Measurements from ENCODE around the gene ZSCAN10.
A peak's percentile ranks its signal among the peaks of the same experiment; 100 is the strongest.

ZSCAN10 gene

GRCh38 chr16:3134338-3135125 lies 35.4 kb upstream of the ZSCAN10 start, which contains the start of gene ZNF213:
Gene ZNF213, plus strand, starts transcription at chr16:3135029. Its CDS starts 2,252 bp downstream, at chr16:3137281.
- DNase-seq (ENCODE audit: low read depth in 2 of 2): peak; percentile 90

- DNase-seq (ENCODE audit: low read depth in 2 of 2): no peak
Observed at GRCh38 chr16:3133844-3134243, 34.8 kb upstream of the ZSCAN10 start.

GRCh38 chr16:3131755-3132377 lies 32.8 kb upstream of the ZSCAN10 start:
- no peak for DNase-seq (ENCODE audit: low read depth in 2 of 2)

- peak; percentile 60 to 63 for DNase-seq (ENCODE audit: low read depth in 2 of 2)
Observed at GRCh38 chr16:3129137-3130131, 30.3 kb upstream of the ZSCAN10 start.

GRCh38 chr16:3127745-3128144 lies 28.7 kb upstream of the ZSCAN10 start:
- no peak for DNase-seq (ENCODE audit: low read depth in 2 of 2)

- peak; percentile 93 for DNase-seq (ENCODE audit: low read depth in 2 of 2)
Observed at GRCh38 chr16:3123986-3124886, 25.1 kb upstream of the ZSCAN10 start.

- no peak for DNase-seq (ENCODE audit: low read depth in 2 of 2)
Observed at GRCh38 chr16:3122926-3123570, 24.0 kb upstream of the ZSCAN10 start.

- DNase-seq (ENCODE audit: low read depth in 2 of 2): no peak
Observed at GRCh38 chr16:3121851-3122467, 22.9 kb upstream of the ZSCAN10 start.

- DNase-seq (ENCODE audit: low read depth in 2 of 2): no peak
Observed at GRCh38 chr16:3120435-3120834, 21.3 kb upstream of the ZSCAN10 start.

- no peak for DNase-seq (ENCODE audit: low read depth in 2 of 2)
Observed at GRCh38 chr16:3119701-3120408, 20.8 kb upstream of the ZSCAN10 start.

- DNase-seq (ENCODE audit: low read depth in 2 of 2): no peak
Observed at GRCh38 chr16:3119286-3119685, 20.2 kb upstream of the ZSCAN10 start.

- DNase-seq (ENCODE audit: low read depth in 2 of 2): no peak
Observed at GRCh38 chr16:3118846-3119245, 19.8 kb upstream of the ZSCAN10 start.

GRCh38 chr16:3118204-3118790 lies 19.2 kb upstream of the ZSCAN10 start:
- no peak for DNase-seq (ENCODE audit: low read depth in 2 of 2)

GRCh38 chr16:3115561-3115960 lies 16.5 kb upstream of the ZSCAN10 start:
- no peak for DNase-seq (ENCODE audit: low read depth in 2 of 2)

- no peak for DNase-seq (ENCODE audit: low read depth in 2 of 2)
Observed at GRCh38 chr16:3115003-3115402, 15.9 kb upstream of the ZSCAN10 start.

GRCh38 chr16:3113765-3114479 lies 14.8 kb upstream of the ZSCAN10 start:
- no peak for DNase-seq (ENCODE audit: low read depth in 2 of 2)

- no peak for DNase-seq (ENCODE audit: low read depth in 2 of 2)
Observed at GRCh38 chr16:3112881-3113574, 13.9 kb upstream of the ZSCAN10 start.
